GM12878 (cell line): ENCODE measurements around the gene PDCD11.

Experiments
- CHD1 ChIP-seq: IDR thresholded peaks from 2 replicates; pipeline ENCODE4 v1.6.1; 2012; ENCODE audit warnings: low read depth, low read length, improper control_type of control experiment
- CTCF ChIP-seq, 3 experiments: IDR thresholded peaks in 2 of 3; conservative IDR thresholded peaks in 1 of 3; 2 replicates each; pipeline ENCODE4 v1.5.1; 2011; ENCODE audit warnings: low read depth in 3 of 3, low read length in 3 of 3, mild to moderate bottlenecking in 3 of 3, control low read depth in 2 of 3, moderate library complexity in 2 of 3, inconsistent platforms in 1 of 3, mixed read lengths in 1 of 3; ENCODE audit not compliant: control insufficient read depth in 2 of 3, insufficient read depth in 1 of 3; ENCODE audit errors: extremely low read depth in 1 of 3
- E2F4 ChIP-seq: IDR thresholded peaks from 2 replicates; pipeline ENCODE4 v1.6.1; 2012; ENCODE audit warnings: low read depth, low read length, improper control_type of control experiment
- EGR1 ChIP-seq, 2 experiments: IDR thresholded peaks; 1 replicate in 1 of 2; 2 replicates in 1 of 2; pipeline ENCODE4 v1.6.1; 2011 to 2012; ENCODE audit warnings: low read depth in 2 of 2, low read length in 2 of 2, borderline replicate concordance in 1 of 2, mild to moderate bottlenecking in 1 of 2, moderate library complexity in 1 of 2
- EZH2 ChIP-seq: IDR thresholded peaks from 2 replicates; pipeline ENCODE4 v1.6.1; 2012; ENCODE audit warnings: low read depth, mild to moderate bottlenecking, control low read depth, inconsistent platforms, low read length, borderline replicate concordance; ENCODE audit not compliant: control insufficient read depth
- MAX ChIP-seq: IDR thresholded peaks from 2 replicates; pipeline ENCODE4 v1.6.1; 2012; ENCODE audit warnings: low read depth, low read length, improper control_type of control experiment
- MEF2A ChIP-seq: IDR thresholded peaks from 2 replicates; pipeline ENCODE4 v1.6.1; 2011; ENCODE audit warnings: low read depth, mild to moderate bottlenecking, low read length, moderate library complexity; ENCODE audit not compliant: insufficient read depth
- MXI1 ChIP-seq: fragments of 150-350 bp; IDR thresholded peaks from 2 replicates; pipeline ENCODE4 v1.6.1; 2011; ENCODE audit warnings: low read depth, mild to moderate bottlenecking, inconsistent platforms, low read length, improper control_type of control experiment
- POLR2AphosphoS5 ChIP-seq: IDR thresholded peaks from 2 replicates; pipeline ENCODE4 v1.6.1; 2011; ENCODE audit warnings: mild to moderate bottlenecking, low read length, inconsistent platforms
- USF1 ChIP-seq: IDR thresholded peaks from 2 replicates; pipeline ENCODE4 v1.6.1; 2011; ENCODE audit warnings: borderline replicate concordance, low read depth, mild to moderate bottlenecking, moderate library complexity, mixed read lengths, low read length; ENCODE audit not compliant: insufficient read depth; ENCODE audit errors: extremely low read length
- TF ChIP-seq, protein P1 (sequence below): fragments of 450-650 bp; IDR thresholded peaks from 2 replicates; pipeline ENCODE4 v1.6.1; 2017; ENCODE audit warnings: mild to moderate bottlenecking, low read depth, inconsistent platforms; ENCODE audit not compliant: poor library complexity, severe bottlenecking
- TF ChIP-seq, protein P2 (sequence below): fragments of 450-650 bp; IDR thresholded peaks from 2 replicates; pipeline ENCODE4 v1.6.1; 2018; ENCODE audit warnings: borderline replicate concordance, mild to moderate bottlenecking; ENCODE audit not compliant: partially characterized antibody

DNA sequence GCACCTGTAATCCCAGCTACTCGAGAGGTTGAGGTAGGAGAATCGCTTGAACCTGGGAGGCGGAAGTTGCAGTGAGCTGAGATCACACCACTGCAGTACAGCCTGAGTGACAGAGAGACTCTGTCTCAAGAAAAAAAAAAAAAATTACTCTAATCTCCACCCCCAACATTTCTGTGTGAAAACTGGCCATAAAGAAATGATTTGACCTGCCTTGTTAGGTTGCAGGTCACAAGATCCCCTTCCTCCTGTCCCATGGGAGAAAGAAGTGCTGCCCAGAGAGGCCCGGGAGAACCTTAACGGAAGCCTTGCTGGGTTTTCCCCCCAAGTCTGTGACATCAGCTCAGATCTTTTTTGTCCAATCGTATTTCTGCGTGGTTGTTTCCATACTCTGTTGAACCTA lies 71.0 kb downstream of the PDCD11 start:
- no peak for TF ChIP-seq EZH2
- TF ChIP-seq EGR1 (IDR thresholded peaks at IDR 0.05; ENCODE audit: borderline replicate concordance in 1 of 2, low read depth in 2 of 2, low read length in 2 of 2), result no peak
- no peak for TF ChIP-seq E2F4
- TF ChIP-seq, protein P1, sequence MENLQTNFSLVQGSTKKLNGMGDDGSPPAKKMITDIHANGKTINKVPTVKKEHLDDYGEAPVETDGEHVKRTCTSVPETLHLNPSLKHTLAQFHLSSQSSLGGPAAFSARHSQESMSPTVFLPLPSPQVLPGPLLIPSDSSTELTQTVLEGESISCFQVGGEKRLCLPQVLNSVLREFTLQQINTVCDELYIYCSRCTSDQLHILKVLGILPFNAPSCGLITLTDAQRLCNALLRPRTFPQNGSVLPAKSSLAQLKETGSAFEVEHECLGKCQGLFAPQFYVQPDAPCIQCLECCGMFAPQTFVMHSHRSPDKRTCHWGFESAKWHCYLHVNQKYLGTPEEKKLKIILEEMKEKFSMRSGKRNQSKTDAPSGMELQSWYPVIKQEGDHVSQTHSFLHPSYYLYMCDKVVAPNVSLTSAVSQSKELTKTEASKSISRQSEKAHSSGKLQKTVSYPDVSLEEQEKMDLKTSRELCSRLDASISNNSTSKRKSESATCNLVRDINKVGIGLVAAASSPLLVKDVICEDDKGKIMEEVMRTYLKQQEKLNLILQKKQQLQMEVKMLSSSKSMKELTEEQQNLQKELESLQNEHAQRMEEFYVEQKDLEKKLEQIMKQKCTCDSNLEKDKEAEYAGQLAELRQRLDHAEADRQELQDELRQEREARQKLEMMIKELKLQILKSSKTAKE, result no peak
- TF ChIP-seq CHD1, result no peak
- no peak for TF ChIP-seq CTCF (IDR thresholded peaks at IDR 0.05 in 2 of 3, conservative IDR thresholded peaks at IDR 0.05 in 1 of 3; ENCODE audit: control insufficient read depth in 2 of 3, extremely low read depth in 1 of 3, insufficient read depth in 1 of 3, low read depth in 3 of 3, low read length in 3 of 3)
- TF ChIP-seq, protein P2, sequence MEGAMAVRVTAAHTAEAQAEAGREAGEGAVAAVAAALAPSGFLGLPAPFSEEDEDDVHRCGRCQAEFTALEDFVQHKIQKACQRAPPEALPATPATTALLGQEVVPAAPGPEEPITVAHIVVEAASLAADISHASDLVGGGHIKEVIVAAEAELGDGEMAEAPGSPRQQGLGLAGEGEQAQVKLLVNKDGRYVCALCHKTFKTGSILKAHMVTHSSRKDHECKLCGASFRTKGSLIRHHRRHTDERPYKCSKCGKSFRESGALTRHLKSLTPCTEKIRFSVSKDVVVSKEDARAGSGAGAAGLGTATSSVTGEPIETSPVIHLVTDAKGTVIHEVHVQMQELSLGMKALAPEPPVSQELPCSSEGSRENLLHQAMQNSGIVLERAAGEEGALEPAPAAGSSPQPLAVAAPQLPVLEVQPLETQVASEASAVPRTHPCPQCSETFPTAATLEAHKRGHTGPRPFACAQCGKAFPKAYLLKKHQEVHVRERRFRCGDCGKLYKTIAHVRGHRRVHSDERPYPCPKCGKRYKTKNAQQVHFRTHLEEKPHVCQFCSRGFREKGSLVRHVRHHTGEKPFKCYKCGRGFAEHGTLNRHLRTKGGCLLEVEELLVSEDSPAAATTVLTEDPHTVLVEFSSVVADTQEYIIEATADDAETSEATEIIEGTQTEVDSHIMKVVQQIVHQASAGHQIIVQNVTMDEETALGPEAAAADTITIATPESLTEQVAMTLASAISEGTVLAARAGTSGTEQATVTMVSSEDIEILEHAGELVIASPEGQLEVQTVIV, result peak; percentile 67
- no peak for TF ChIP-seq MEF2A
- TF ChIP-seq MXI1, result no peak
- no peak; the same call in 1 of the 2 replicates for TF ChIP-seq POLR2AphosphoS5
- TF ChIP-seq MAX, result no peak
- no peak for TF ChIP-seq USF1
